CD8-positive, alpha-beta memory T cell (primary cell): ENCODE data around the gene IPPK. TPM values are rescaled to one million over a fixed set of nuclear protein-coding genes. Genes with fewer than 3 reads are reported as not detected.

Experiments
- CTCF ChIA-PET: fragments of 350-600 bp; sonication (Branson Sonifier 250); formaldehyde crosslinking; loops from one replicate; lab custom pipeline; 2021; ENCODE audit warnings: antibody characterized with exemption; lab: Charles Lee
- POLR2A ChIA-PET: fragments of 350-600 bp; sonication (Branson Sonifier 250); formaldehyde crosslinking; loops from one replicate; lab custom pipeline; 2021; ENCODE audit warnings: antibody characterized with exemption; lab: Charles Lee
- DNase-seq, 5 donors: peaks; one replicate each; pipeline versions ENCODE4 v3.0.0 to v3.0.0-alpha.2; 2020 to 2022; ENCODE audit warnings: mixed read lengths in 1 of 5
- H3K27ac ChIP-seq: one replicate; pipeline ENCODE4 v1.7.0; 2013; ENCODE audit warnings: low read depth, mild to moderate bottlenecking, low read length, moderate library complexity
- H3K27me3 ChIP-seq: 2 replicates; pipeline ENCODE4 v1.7.0; 2013; ENCODE audit warnings: low read length, mild to moderate bottlenecking; ENCODE audit not compliant: insufficient read depth, poor library complexity, severe bottlenecking
- H3K36me3 ChIP-seq: 2 replicates; pipeline ENCODE4 v1.7.0; 2013; ENCODE audit warnings: mild to moderate bottlenecking, low read length, moderate library complexity; ENCODE audit not compliant: insufficient read depth
- H3K4me1 ChIP-seq: 2 replicates; pipeline ENCODE4 v1.7.0; 2013; ENCODE audit warnings: mild to moderate bottlenecking, low read length, moderate library complexity; ENCODE audit not compliant: insufficient read depth
- H3K4me3 ChIP-seq: 2 replicates; pipeline ENCODE4 v1.7.0; 2013; ENCODE audit warnings: mild to moderate bottlenecking, low read length
- H3K9me3 ChIP-seq: 2 replicates; pipeline ENCODE4 v1.7.0; 2013; ENCODE audit warnings: mild to moderate bottlenecking, low read length
- H3K27ac Mint-ChIP-seq, 8 donors: one replicate each; pipeline ENCODE4 v1.8.0; 2020 to 2021; ENCODE audit warnings: mixed read lengths in 8 of 8, mild to moderate bottlenecking in 6 of 8, inconsistent platforms in 3 of 8, moderate library complexity in 3 of 8
- H3K27me3 Mint-ChIP-seq, 2 donors: one replicate each; pipeline ENCODE4 v1.8.0; 2020 to 2021; ENCODE audit warnings: mixed read lengths in 2 of 2, mild to moderate bottlenecking in 1 of 2, moderate library complexity in 1 of 2
- H3K36me3 Mint-ChIP-seq, 3 donors: one replicate each; pipeline ENCODE4 v1.8.0; 2020 to 2021; ENCODE audit warnings: mixed read lengths in 3 of 3, inconsistent platforms in 1 of 3, mild to moderate bottlenecking in 1 of 3
- H3K4me1 Mint-ChIP-seq, 3 donors: one replicate each; pipeline ENCODE4 v1.8.0; 2020 to 2021; ENCODE audit warnings: mixed read lengths in 3 of 3, inconsistent platforms in 1 of 3, mild to moderate bottlenecking in 1 of 3
- H3K4me3 Mint-ChIP-seq, 7 donors: one replicate each; pipeline ENCODE4 v1.8.0; 2020 to 2021; ENCODE audit warnings: mixed read lengths in 7 of 7, mild to moderate bottlenecking in 6 of 7, moderate library complexity in 4 of 7, inconsistent platforms in 2 of 7
- H3K9me3 Mint-ChIP-seq, 5 donors: one replicate each; pipeline ENCODE4 v1.8.0; 2020 to 2022; ENCODE audit warnings: mixed read lengths in 5 of 5, mild to moderate bottlenecking in 3 of 5, moderate library complexity in 2 of 5, inconsistent platforms in 1 of 5
- polyA plus RNA-seq: library from polyadenylated mRNA; unstranded; fragments of 300-500 nt; fragmentation: Illumina TruSeq; gene quantifications from one replicate; pipeline ENCODE4 v1.2.3, GENCODE V29; 2021
- total RNA-seq, 2 experiments: library from RNA; stranded (reverse); gene quantifications; one replicate each; pipeline ENCODE4 v1.2.3, GENCODE V29; 2021

The IPPK gene
- total and polyA plus RNA-seq, 3 experiments from 2014 or later = 9.2 to 13.7 (median 13.5) TPM

GRCh38 chr9:92564504-92564903, 105.4 kb downstream of the IPPK start:
- no peaks in the 10 kb centered on the region for H3K9me3 ChIP-seq
- no peak overlapping the region for H3K27ac Mint-ChIP-seq
- H3K27me3 Mint-ChIP-seq = no peaks in the 10 kb centered on the region
- no peak overlapping the region for H3K27ac ChIP-seq
- H3K9me3 Mint-ChIP-seq = peaks cover 6 to 31% (median 11%) of the 10 kb centered on the region in 5 donors
- no peak overlapping the region for H3K4me3 Mint-ChIP-seq
- H3K4me3 ChIP-seq = no peak overlapping the region
- POLR2A ChIA-PET = no interaction called here
- DNase-seq = no peak
- H3K4me1 Mint-ChIP-seq = no peaks in the 10 kb centered on the region
- CTCF ChIA-PET = no interaction called here
- no peaks in the 10 kb centered on the region for H3K4me1 ChIP-seq
- H3K36me3 ChIP-seq = no peaks in the 10 kb centered on the region
- H3K36me3 Mint-ChIP-seq = peaks cover 0 to 40% (median 1%) of the 10 kb centered on the region in 3 donors
- H3K27me3 ChIP-seq = no peaks in the 10 kb centered on the region

Other genes with a start within 250 kb of the IPPK start
- gene OMD, start 245.7 kb downstream of the IPPK start, total RNA-seq = not detected
- not detected for gene OMD, start 245.7 kb downstream of the IPPK start, polyA plus RNA-seq
- gene ASPN, start 187.6 kb downstream of the IPPK start, total RNA-seq = not detected
- gene ASPN, start 187.6 kb downstream of the IPPK start, polyA plus RNA-seq = not detected
- gene ECM2, start 134.1 kb downstream of the IPPK start, total RNA-seq = not detected
- gene ECM2, start 134.1 kb downstream of the IPPK start, polyA plus RNA-seq = not detected
- 10 to 100 TPM; 26.7 to 27.1 TPM for gene BICD2, start 94.7 kb upstream of the IPPK start, total RNA-seq
- 18.6 TPM for gene BICD2, start 94.7 kb upstream of the IPPK start, polyA plus RNA-seq
- gene ZNF484, start 207.9 kb upstream of the IPPK start, total RNA-seq = 1 to 10 TPM; 8.8 to 9.0 TPM
- 4.0 TPM for gene ZNF484, start 207.9 kb upstream of the IPPK start, polyA plus RNA-seq